ENCODE results near the gene LCE3B.
"Not testable (repeated sequence)": the region's sequence is repeated elsewhere in the genome, so short reads cannot be mapped to it uniquely, and the experiment has no call there.

Gene LCE3B, protein sequence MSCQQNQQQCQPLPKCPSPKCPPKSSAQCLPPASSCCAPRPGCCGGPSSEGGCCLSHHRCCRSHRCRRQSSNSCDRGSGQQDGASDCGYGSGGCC

GRCh38 chr1:152613511-152613910 lies at the start of gene LCE3B:
Gene LCE3B (plus strand): TSS chr1:152613811. CDS start chr1:152613811, 0 bp downstream.
- no peak for DNase-seq

- DNase-seq, result no peak
Measured at GRCh38 chr1:152565115-152565514, 48.5 kb upstream of the LCE3B start.

GRCh38 chr1:152565535-152566215 lies 47.9 kb upstream of the LCE3B start:
- no peak for DNase-seq

- no peak for DNase-seq
Measured at GRCh38 chr1:152566681-152567080, 46.9 kb upstream of the LCE3B start, which contains the start of gene LCE3E. Gene LCE3E (minus strand): TSS chr1:152566780. CDS start chr1:152566208, 572 bp downstream.

DNA sequence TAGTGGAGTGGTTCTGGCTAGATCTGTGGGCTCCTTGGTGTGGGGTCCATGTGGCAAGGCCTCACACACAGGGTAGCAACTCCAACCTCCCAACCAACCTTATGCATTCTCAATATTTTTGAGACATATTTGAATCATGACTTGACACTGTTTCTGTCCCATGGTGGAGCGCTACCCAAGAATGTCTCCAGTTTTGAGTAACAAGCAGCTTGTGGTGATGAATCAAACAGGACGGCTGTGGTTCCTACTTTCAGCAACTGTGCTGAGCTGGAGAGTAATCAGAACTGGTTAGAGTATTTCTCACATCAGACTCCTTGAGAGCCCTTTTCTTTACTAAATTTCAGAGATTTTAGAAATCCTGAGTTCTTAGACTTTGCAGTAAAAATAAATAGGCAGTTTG lies 36.4 kb upstream of the LCE3B start:
- DNase-seq, result no peak

GRCh38 chr1:152579526-152579925 lies 34.1 kb upstream of the LCE3B start:
- not testable (repeated sequence) for DNase-seq

GRCh38 chr1:152580433-152580832 lies 33.2 kb upstream of the LCE3B start, which contains the start of gene LCE3D:
Gene LCE3D (minus strand): TSS chr1:152580516. CDS start chr1:152579936, 580 bp downstream.
- no peak for DNase-seq

DNA sequence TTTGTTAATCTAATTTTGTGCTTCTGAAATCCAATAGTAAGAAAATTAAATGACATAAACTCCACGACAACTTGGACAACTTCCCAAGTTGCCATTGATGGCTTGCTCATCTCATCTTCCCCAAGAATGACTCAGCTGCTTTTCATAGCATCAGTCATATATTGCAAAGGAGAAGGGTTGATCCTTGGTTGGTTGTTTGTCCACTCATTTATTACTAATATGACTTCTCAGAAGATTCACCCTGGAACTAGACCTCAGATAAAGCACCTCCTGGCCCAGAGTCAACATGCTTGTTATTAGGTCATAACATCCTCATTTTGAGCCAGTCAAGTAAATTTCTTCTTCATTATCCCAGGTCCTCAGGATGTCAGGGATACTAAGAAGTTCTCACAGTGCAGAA lies 31.0 kb upstream of the LCE3B start:
- no peak for DNase-seq

- DNase-seq, result no peak
Measured at GRCh38 chr1:152585586-152585985, 28.0 kb upstream of the LCE3B start.

GRCh38 chr1:152596986-152597385 lies 16.6 kb upstream of the LCE3B start:
- no peak for DNase-seq

GRCh38 chr1:152599934-152600333 lies 13.7 kb upstream of the LCE3B start, which contains the start of gene LCE3C:
Gene LCE3C (plus strand): TSS chr1:152600234. CDS start chr1:152600732, 498 bp downstream.
- DNase-seq, result no peak

DNA sequence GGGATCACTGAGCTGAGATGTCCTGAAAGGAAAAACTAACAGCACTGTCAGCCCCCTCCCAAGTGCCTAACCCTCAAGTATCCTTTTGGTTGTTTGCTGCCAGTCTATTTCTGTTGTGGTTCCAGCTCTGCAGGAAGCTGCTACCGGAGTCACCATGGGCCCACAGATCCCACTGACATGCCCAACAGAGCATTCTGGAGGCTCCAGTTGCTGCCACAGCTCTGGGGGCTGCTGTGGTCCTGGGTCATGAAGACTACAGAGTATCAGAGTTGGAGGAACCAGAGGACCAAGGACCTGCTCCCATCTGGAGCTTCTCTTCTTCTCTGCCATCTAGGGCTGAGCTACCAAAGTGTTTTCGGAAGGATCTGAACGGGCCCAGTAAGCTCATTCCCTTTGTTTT lies 8.4 kb downstream of the LCE3B start:
- no peak for DNase-seq

DNA sequence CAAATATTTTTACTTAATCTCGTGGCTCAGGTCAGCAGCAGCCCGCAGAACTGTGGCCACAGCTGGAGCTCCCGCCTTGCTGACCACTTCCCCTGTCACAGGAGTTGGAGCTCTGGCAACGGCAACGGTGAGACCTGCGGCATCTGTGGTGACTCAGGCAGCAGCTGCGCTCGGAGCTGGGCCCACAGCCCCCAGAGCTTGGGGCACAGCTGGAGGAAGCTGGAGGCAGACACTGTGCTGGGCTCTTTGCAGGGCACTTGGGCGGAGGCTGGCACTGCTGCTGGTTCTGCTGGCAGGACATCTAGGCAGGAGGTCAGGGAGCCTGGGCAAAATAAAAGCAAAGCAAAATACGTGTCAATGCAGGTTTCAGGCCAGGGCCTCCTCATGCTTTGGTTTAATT lies 9.2 kb downstream of the LCE3B start, which contains the start of gene LCE3A:
LCE3A (minus strand) TSS at position 301 of the 400 bp plus-strand sequence; CDS start at position 301, 0 bp downstream.
- DNase-seq, result no peak

DNA sequence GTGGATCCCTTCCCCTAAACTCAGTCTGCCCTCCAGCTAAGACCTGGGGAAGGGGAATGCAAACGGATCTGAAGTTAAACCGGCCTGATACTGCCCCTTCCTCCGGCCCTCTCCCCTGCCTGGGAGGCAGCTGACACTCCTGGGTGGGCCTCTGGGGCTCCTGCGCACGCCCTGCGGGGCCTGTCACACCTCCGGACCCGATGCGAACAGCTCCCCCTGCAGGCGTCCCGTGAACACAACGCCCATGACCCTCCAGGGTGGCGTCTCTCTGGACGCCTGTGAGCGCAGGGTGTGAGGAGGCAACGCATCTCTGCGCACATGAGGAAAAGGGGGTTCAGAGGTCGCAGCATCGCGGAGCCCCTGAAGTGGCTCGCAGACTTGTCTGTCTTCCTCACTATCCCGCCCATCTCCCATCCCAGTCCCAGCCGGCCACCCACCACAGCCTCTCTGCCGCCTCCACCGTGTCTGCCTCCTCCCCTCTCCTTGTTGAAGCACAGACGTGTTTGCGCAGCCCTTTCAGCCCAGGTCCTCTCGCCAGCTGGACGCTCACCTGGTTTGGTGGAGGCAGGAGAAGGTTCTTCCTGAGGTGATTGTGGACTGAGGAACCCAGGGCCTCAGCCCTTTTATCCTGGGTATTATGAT lies 9.7 kb downstream of the LCE3B start:
- no peak for DNase-seq

GRCh38 chr1:152626744-152627143 lies 13.1 kb downstream of the LCE3B start:
- no peak for DNase-seq

DNA sequence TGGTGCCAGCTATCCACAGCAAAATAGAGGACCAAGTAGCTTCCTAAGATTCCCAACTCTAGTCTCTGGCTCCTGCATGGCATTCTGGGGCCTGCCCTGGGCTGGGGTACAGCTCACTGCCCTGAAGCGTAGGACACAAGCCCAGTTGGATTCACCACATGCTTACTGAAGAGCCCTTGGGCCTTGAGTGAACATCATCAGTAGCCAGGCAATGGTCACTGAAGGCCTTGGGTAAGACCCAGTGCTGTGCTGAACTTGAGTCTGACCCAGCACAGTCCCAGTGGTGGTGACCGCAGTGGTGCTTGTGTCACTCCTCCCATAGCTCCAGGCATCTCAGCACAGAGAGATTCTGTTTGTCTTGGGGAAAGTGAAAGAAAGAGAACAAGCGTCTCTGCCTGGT lies 17.0 kb downstream of the LCE3B start:
- DNase-seq, result no peak

DNA sequence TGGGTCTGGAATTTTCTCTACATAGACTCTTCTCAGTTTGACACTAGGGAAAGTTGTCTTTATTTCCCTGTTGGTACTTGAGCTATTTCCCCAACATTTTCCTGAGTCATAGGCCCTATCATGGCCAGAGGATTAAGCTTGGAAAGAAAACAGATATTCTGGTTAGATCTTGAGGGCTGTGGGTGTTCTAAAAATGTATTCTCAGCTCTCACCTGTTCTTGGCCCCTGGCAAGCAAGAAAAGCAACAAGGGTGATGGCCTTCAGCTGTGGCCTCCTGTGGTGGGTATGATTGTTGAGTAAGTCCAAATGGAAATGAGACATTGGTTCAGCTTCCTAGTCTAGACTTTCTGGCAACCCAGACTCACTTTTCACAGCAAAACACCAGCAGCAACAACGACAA lies 26.7 kb downstream of the LCE3B start:
- no peak for DNase-seq

GRCh38 chr1:152643945-152644344 lies 30.3 kb downstream of the LCE3B start:
- no peak for DNase-seq

DNA sequence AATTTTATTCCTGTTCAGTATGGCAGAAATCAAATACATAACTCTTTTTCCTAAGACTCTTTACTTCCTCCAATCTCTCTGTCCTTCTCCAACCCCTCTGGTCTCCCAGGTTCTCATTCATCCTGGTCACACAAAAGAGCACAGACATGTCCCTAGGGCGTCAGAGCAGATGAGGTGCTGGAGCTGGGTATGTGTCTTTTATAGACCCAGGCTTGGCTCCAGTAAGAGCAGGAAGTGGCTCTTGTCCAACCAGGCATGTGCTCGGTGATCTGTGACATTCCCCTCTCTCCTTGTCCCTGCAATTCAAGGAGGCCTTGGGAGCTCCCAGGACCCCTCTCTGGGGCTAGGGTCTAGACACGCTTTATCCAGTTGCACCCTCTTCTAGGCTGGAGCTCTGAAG lies 31.5 kb downstream of the LCE3B start:
- DNase-seq, result no peak

- no peak for DNase-seq
Measured at GRCh38 chr1:152646656-152647055, 33.0 kb downstream of the LCE3B start.

DNA sequence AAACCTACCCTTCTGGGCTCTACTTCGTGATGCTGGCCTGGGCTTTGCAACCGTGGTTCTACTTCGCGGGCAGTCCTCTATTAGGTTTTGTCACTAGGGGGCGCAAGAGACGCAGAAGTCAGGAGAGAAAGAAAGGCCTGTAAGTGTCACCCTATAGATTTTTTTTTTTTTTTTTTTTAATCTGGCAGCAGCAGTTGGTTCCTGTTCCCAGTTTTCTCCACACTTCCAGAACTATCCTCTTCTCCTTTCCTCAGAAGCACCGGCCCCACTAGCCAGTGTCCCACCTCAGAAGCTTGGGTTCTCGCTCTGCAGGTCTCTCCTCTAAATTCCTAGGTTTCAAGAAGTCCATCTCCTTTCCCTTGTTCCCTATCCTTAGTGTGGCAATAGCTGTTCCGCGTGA lies 40.5 kb downstream of the LCE3B start:
- DNase-seq, result no peak

DNA sequence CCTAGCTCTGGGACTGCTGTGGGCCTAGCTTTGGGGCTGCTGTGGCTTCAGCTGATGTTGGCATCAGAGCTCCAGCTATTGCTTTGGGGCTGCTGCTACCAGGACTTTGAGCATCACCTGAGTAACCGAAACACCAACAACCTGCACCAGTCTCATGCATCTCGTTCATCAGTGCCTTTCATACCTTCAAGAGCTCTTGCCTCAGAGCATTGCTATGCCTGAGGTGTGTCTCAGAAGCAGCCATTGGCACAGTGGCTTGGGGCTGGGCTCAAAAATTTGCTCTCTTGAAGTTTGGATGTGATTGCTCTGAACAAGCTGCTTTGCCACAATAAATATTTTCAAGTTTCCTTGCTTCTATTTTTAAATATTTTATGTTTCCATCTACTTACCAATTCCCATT lies 42.8 kb downstream of the LCE3B start:
- DNase-seq, result no peak

- no peak for DNase-seq
Measured at GRCh38 chr1:152657677-152658076, 44.1 kb downstream of the LCE3B start.

- DNase-seq, result no peak
Measured at GRCh38 chr1:152658649-152659048, 45.0 kb downstream of the LCE3B start.

Data from CD4-positive, alpha-beta T cell treated with Interleukin-15 for 1 hour (primary cell).